GM12873 (cell line): ENCODE measurements around the gene HEPACAM.

ENCODE experiments used
- CTCF ChIP-seq: IDR thresholded peaks from 2 replicates; pipeline ENCODE4 v1.5.1; 2012; ENCODE audit warnings: low read depth, mild to moderate bottlenecking, moderate library complexity, low read length, control low read depth; ENCODE audit not compliant: insufficient read depth; ENCODE audit errors: missing control alignments

HEPACAM gene

GRCh38 chr11:124887667-124888013, 48.2 kb downstream of the HEPACAM start:
- no peak for TF ChIP-seq CTCF

- TF ChIP-seq CTCF, result no peak
Measured at GRCh38 chr11:124886978-124887666, 48.7 kb downstream of the HEPACAM start.

DNA sequence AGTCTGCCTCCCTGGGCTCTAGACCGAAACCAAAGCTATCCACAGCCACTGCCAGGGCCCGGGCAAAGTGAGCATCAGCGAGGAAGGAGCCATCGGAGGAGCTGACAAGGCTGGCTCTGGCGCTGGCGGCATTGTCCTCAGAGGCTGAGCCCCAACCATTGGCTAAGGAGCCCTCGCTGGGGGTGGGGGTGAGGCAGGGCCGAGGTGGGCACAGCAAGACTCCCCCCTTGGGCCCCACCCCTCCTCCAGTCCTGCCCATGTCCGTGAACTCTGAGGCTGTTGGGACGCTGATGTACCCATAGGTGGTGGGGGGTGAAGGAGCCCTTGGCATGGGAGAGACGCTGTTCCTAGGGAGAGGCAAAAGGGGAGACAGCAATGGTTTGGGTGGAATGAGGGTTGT, 49.4 kb downstream of the HEPACAM start:
- no peak for TF ChIP-seq CTCF

- TF ChIP-seq CTCF, result no peak
Measured at GRCh38 chr11:124884869-124885479, 50.9 kb downstream of the HEPACAM start.

GRCh38 chr11:124884340-124884739, 51.5 kb downstream of the HEPACAM start:
- TF ChIP-seq CTCF, result no peak

GRCh38 chr11:124882339-124883071, 53.3 kb downstream of the HEPACAM start:
- no peak for TF ChIP-seq CTCF

DNA sequence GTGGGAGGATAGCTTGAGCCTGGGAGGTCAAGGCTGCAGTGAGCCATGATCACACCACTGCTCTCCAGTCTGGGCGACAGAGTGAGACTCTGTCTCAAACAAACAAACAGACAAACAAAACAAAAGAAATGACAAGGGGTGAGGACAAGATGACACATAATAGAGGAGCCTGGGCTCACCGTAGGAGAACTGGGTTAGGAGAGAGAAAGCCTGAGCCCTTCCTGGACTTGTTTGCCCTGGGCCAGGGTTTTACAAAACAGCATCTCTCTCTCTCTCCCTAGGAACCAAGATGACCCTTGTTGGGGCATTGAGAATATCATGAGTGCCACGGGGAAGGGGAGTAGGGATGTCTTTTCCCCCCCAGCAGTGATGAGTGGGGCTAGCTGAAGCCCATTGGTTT, 54.9 kb downstream of the HEPACAM start:
- no peak for TF ChIP-seq CTCF
